Neural progenitor cell (in vitro differentiated cells): ENCODE data around the gene HIRA.

Experiments
- EZH2 ChIP-seq: fragments of 200-600 bp; sonication (generic); IDR thresholded peaks from 2 replicates; pipeline ENCODE4 v1.6.1; 2017; ENCODE audit warnings: antibody characterized with exemption, mild to moderate bottlenecking, moderate library complexity
- EZH2phosphoT487 ChIP-seq: fragments of 200-600 bp; sonication (generic); IDR thresholded peaks from 2 replicates; pipeline ENCODE4 v1.6.1; 2017; ENCODE audit warnings: antibody characterized with exemption
- TF ChIP-seq, protein P1 (sequence below): fragments of 200-600 bp; sonication (generic); IDR thresholded peaks from 2 replicates; pipeline ENCODE4 v1.5.1; 2017; ENCODE audit warnings: antibody characterized with exemption, mild to moderate bottlenecking

GRCh38 chr22:19378344-19378674 lies 53.2 kb downstream of the HIRA start:
- TF ChIP-seq EZH2phosphoT487 (no peak), EZH2 (no peak)
- TF ChIP-seq, protein P1, sequence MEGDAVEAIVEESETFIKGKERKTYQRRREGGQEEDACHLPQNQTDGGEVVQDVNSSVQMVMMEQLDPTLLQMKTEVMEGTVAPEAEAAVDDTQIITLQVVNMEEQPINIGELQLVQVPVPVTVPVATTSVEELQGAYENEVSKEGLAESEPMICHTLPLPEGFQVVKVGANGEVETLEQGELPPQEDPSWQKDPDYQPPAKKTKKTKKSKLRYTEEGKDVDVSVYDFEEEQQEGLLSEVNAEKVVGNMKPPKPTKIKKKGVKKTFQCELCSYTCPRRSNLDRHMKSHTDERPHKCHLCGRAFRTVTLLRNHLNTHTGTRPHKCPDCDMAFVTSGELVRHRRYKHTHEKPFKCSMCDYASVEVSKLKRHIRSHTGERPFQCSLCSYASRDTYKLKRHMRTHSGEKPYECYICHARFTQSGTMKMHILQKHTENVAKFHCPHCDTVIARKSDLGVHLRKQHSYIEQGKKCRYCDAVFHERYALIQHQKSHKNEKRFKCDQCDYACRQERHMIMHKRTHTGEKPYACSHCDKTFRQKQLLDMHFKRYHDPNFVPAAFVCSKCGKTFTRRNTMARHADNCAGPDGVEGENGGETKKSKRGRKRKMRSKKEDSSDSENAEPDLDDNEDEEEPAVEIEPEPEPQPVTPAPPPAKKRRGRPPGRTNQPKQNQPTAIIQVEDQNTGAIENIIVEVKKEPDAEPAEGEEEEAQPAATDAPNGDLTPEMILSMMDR: no peak
